ENCODE results near the gene COBLL1.

GRCh38 chr2:164877927-164878326, 36.3 kb upstream of the COBLL1 start:
- TF ChIP-seq POLR2A (IDR thresholded peaks at IDR 0.05) (no peak), CTCF (IDR thresholded peaks at IDR 0.05) (no peak)

All from lower leg skin (tissue), 3 donors.